GM18520 (cell line): Measurements from ENCODE around the gene MEMO1.
"Not testable (repeated sequence)": the region's sequence is repeated elsewhere in the genome, so short reads cannot be mapped to it uniquely, and the experiment has no call there.

ENCODE experiments used
- ATAC-seq: cut with Tn5 transposase; IDR thresholded peaks from one replicate; pipeline ENCODE4 v1.9.1; 2021; ENCODE audit not compliant: unreplicated experiment

MEMO1 gene

GRCh38 chr2:31998731-31999383 lies 12.0 kb downstream of the MEMO1 start:
- no peak for ATAC-seq

- ATAC-seq: no peak
These were observed 13.2 kb downstream of the MEMO1 start for GRCh38 chr2:31997653-31998052.

GRCh38 chr2:31996571-31997150 lies 14.1 kb downstream of the MEMO1 start:
- ATAC-seq: no peak

- ATAC-seq: no peak
These were observed 17.9 kb downstream of the MEMO1 start for GRCh38 chr2:31992934-31993333.

GRCh38 chr2:31992025-31992579 lies 18.7 kb downstream of the MEMO1 start:
- ATAC-seq: no peak

GRCh38 chr2:31989946-31990345 lies 20.9 kb downstream of the MEMO1 start:
- no peak for ATAC-seq

GRCh38 chr2:31987454-31988220 lies 23.2 kb downstream of the MEMO1 start:
- no peak for ATAC-seq

- ATAC-seq: no peak
These were observed 23.9 kb downstream of the MEMO1 start for GRCh38 chr2:31986906-31987305.

- no peak for ATAC-seq
These were observed 26.9 kb downstream of the MEMO1 start for GRCh38 chr2:31983762-31984467.

GRCh38 chr2:31980674-31981356 lies 30.0 kb downstream of the MEMO1 start:
- peak; percentile 97 for ATAC-seq

- ATAC-seq: no peak
These were observed 30.9 kb downstream of the MEMO1 start for GRCh38 chr2:31979956-31980355.

- ATAC-seq: no peak
These were observed 31.8 kb downstream of the MEMO1 start for GRCh38 chr2:31979018-31979417.

- no peak for ATAC-seq
These were observed 32.4 kb downstream of the MEMO1 start for GRCh38 chr2:31978436-31978835.

- no peak for ATAC-seq
These were observed 37.1 kb downstream of the MEMO1 start for GRCh38 chr2:31973665-31974064.

GRCh38 chr2:31972059-31972458 lies 38.7 kb downstream of the MEMO1 start:
- ATAC-seq: no peak

- no peak for ATAC-seq
These were observed 41.6 kb downstream of the MEMO1 start for GRCh38 chr2:31969178-31969577.

GRCh38 chr2:31967790-31968189 lies 43.0 kb downstream of the MEMO1 start:
- no peak for ATAC-seq

GRCh38 chr2:31966402-31966801 lies 44.4 kb downstream of the MEMO1 start:
- ATAC-seq: not testable (repeated sequence)

GRCh38 chr2:31965094-31965493 lies 45.7 kb downstream of the MEMO1 start:
- ATAC-seq: no peak

- ATAC-seq: no peak
These were observed 47.9 kb downstream of the MEMO1 start for GRCh38 chr2:31962757-31963361.
